HepG2 (cell line): ENCODE data around the gene OBI1. TPM values are rescaled to one million over a fixed set of nuclear protein-coding genes. Genes with fewer than 3 reads are reported as not detected.

ENCODE experiments used
- AGO1 ChIP-seq: fragments of 200-400 bp; formaldehyde crosslinking; IDR thresholded peaks from 2 replicates; pipeline ENCODE4 v1.6.1; 2017; ENCODE audit warnings: mild to moderate bottlenecking, low read depth, low read length, moderate library complexity; ENCODE audit not compliant: poor library complexity, severe bottlenecking
- BHLHE40 ChIP-seq: IDR thresholded peaks from 2 replicates; pipeline ENCODE4 v1.6.1; 2011; ENCODE audit warnings: low read length, improper control_type of control experiment
- CC2D1A ChIP-seq: sonication (generic); formaldehyde crosslinking; IDR thresholded peaks from 2 replicates; pipeline ENCODE4 v1.8.1; 2023; ENCODE audit warnings: mild to moderate bottlenecking, missing genetic modification reagents
- GATAD1 ChIP-seq: IDR thresholded peaks from 2 replicates; pipeline ENCODE4 v1.6.1; 2016; ENCODE audit warnings: missing genetic modification reagents, missing compliant biosample characterization
- JUN ChIP-seq: sonication (generic); formaldehyde crosslinking; IDR thresholded peaks from 2 replicates; pipeline ENCODE4 v1.4.0; 2020; ENCODE audit warnings: mild to moderate bottlenecking, missing genetic modification reagents
- KMT2B ChIP-seq: IDR thresholded peaks from 2 replicates; pipeline ENCODE4 v1.6.1; 2016; ENCODE audit warnings: missing genetic modification reagents, missing compliant biosample characterization
- NFYB ChIP-seq: sonication (generic); formaldehyde crosslinking; IDR thresholded peaks from 2 replicates; pipeline ENCODE4 v1.4.0; 2020; ENCODE audit warnings: missing genetic modification reagents
- PAF1 ChIP-seq: IDR thresholded peaks from 2 replicates; pipeline ENCODE4 v1.6.1; 2016; ENCODE audit warnings: missing genetic modification reagents, missing compliant biosample characterization
- POGZ ChIP-seq: sonication (generic); formaldehyde crosslinking; IDR thresholded peaks from 2 replicates; pipeline ENCODE4 v1.4.0; 2020; ENCODE audit warnings: mild to moderate bottlenecking, missing genetic modification reagents
- POLR2AphosphoS2 ChIP-seq: IDR thresholded peaks from 2 replicates; pipeline ENCODE4 v1.6.1; 2011; ENCODE audit warnings: low read depth, low read length, improper control_type of control experiment
- RELA ChIP-seq: sonication (generic); formaldehyde crosslinking; IDR thresholded peaks from 2 replicates; pipeline ENCODE4 v1.4.0; 2020; ENCODE audit warnings: missing genetic modification reagents
- SALL1 ChIP-seq: sonication (generic); formaldehyde crosslinking; IDR thresholded peaks from 2 replicates; pipeline ENCODE4 v1.8.0; 2022; ENCODE audit warnings: mild to moderate bottlenecking, missing genetic modification reagents
- SRY ChIP-seq: sonication (generic); formaldehyde crosslinking; IDR thresholded peaks from 2 replicates; pipeline ENCODE4 v1.8.0; 2022; ENCODE audit warnings: mild to moderate bottlenecking, missing genetic modification reagents
- TRIM22 ChIP-seq: fragments of 450-650 bp; IDR thresholded peaks from 2 replicates; pipeline ENCODE4 v1.6.1; 2017
- ZBTB20 ChIP-seq: sonication (generic); formaldehyde crosslinking; IDR thresholded peaks from 2 replicates; pipeline ENCODE4 v1.8.1; 2023; ENCODE audit warnings: missing genetic modification reagents, low read depth, mild to moderate bottlenecking, borderline replicate concordance
- ZBTB3 ChIP-seq: sonication (generic); formaldehyde crosslinking; IDR thresholded peaks from 2 replicates; pipeline ENCODE4 v1.4.0; 2020; ENCODE audit warnings: low read depth, mild to moderate bottlenecking, moderate library complexity, missing genetic modification reagents, borderline replicate concordance
- ZBTB46 ChIP-seq: sonication (generic); formaldehyde crosslinking; IDR thresholded peaks from 2 replicates; pipeline ENCODE4 v1.4.0; 2020; ENCODE audit warnings: mild to moderate bottlenecking, missing genetic modification reagents, borderline replicate concordance
- ZC3H13 ChIP-seq: sonication (generic); formaldehyde crosslinking; IDR thresholded peaks from 2 replicates; pipeline ENCODE4 v1.8.1; 2023; ENCODE audit warnings: mild to moderate bottlenecking, missing genetic modification reagents, moderate library complexity
- ZNF235 ChIP-seq: sonication (generic); formaldehyde crosslinking; IDR thresholded peaks from 2 replicates; pipeline ENCODE4 v1.8.1; 2023; ENCODE audit warnings: mild to moderate bottlenecking, missing genetic modification reagents, borderline replicate concordance
- ZNF275 ChIP-seq: sonication (generic); formaldehyde crosslinking; IDR thresholded peaks from 2 replicates; pipeline ENCODE4 v1.8.0; 2022; ENCODE audit warnings: missing genetic modification reagents, mild to moderate bottlenecking, inconsistent platforms, borderline replicate concordance
- ZNF451 ChIP-seq: sonication (generic); formaldehyde crosslinking; IDR thresholded peaks from 2 replicates; pipeline ENCODE4 v1.5.0; 2020; ENCODE audit warnings: mild to moderate bottlenecking, missing genetic modification reagents
- ZNF549 ChIP-seq: sonication (generic); formaldehyde crosslinking; IDR thresholded peaks from 2 replicates; pipeline ENCODE4 v1.5.0; 2020; ENCODE audit warnings: missing genetic modification reagents
- ZNF629 ChIP-seq: sonication (generic); formaldehyde crosslinking; conservative IDR thresholded peaks from 2 replicates; pipeline ENCODE4 v1.5.0; 2020; ENCODE audit warnings: missing genetic modification reagents
- ZNF788 ChIP-seq: sonication (generic); formaldehyde crosslinking; IDR thresholded peaks from 2 replicates; pipeline ENCODE4 v1.5.0; 2020; ENCODE audit warnings: mild to moderate bottlenecking, missing genetic modification reagents, borderline replicate concordance
- ZNF883 ChIP-seq: sonication (generic); formaldehyde crosslinking; IDR thresholded peaks from 2 replicates; pipeline ENCODE4 v1.5.1; 2020; ENCODE audit warnings: mild to moderate bottlenecking, missing genetic modification reagents; ENCODE audit errors: not compliant biosample characterization
- ZNF891 ChIP-seq: sonication (generic); formaldehyde crosslinking; IDR thresholded peaks from 2 replicates; pipeline ENCODE4 v1.5.0; 2020; ENCODE audit warnings: mild to moderate bottlenecking, missing genetic modification reagents
- ZSCAN22 ChIP-seq: sonication (generic); formaldehyde crosslinking; IDR thresholded peaks from 2 replicates; pipeline ENCODE4 v1.4.0; 2020; ENCODE audit warnings: mild to moderate bottlenecking, missing genetic modification reagents
- polyA plus RNA-seq, 8 experiments: library from polyadenylated mRNA; depleted of rRNA in 3 of 8; stranded (reverse) in 7 of 8; unstranded in 1 of 8; fragments of >200 nt; fragmentation: Illumina TruSeq in 4 of 8; extraction: Trizol in 4 of 8; gene quantifications; 2 replicates each; pipeline versions ENCODE4 v1.2.1 to v1.2.3, GENCODE V29; 2011 to 2016; ENCODE audit warnings: low read depth in 4 of 8, missing spikeins in 1 of 8, mixed read lengths in 1 of 8; ENCODE audit not compliant: insufficient read depth in 1 of 8
- total RNA-seq, 5 experiments: library from RNA; depleted of rRNA; stranded (reverse); fragments of >200 nt; fragmentation: Illumina TruSeq; extraction: Trizol; gene quantifications; 2 replicates each; pipeline ENCODE4 v1.2.3, GENCODE V29; 2016; ENCODE audit warnings: low read depth in 1 of 5

The OBI1 gene
- total and polyA plus RNA-seq, 2 of the 13 experiments (the other 11 are each of a cell fraction or from before 2014, with no cell fraction given): 7.8 to 23.5 TPM

- TF ChIP-seq TRIM22 (no peak), POGZ (CRISPR knock-in tag) (peak; percentile 83), ZC3H13 (CRISPR knock-in tag) (peak; percentile 70; the same call in 1 of the 2 replicates), ZNF629 (no peak), BHLHE40 (peak; percentile 90), POLR2AphosphoS2 (no peak), ZBTB20 (CRISPR knock-in tag) (peak; percentile 56; the same call in 1 of the 2 replicates), GATAD1 (CRISPR knock-in tag) (peak; percentile 93), AGO1 (no peak), ZNF788 (CRISPR knock-in tag) (no peak), JUN (CRISPR knock-in tag) (no peak), ZSCAN22 (CRISPR knock-in tag) (no peak), NFYB (CRISPR knock-in tag) (peak; percentile 63), ZNF275 (no peak; the same call in 1 of the 2 replicates), ZNF883 (CRISPR knock-in tag) (peak; percentile 53), SRY (0 out of 2 replicates have a peak, but pooled peaks have one; percentile 73), SALL1 (CRISPR knock-in tag) (peak; percentile 85), CC2D1A (no peak), RELA (CRISPR knock-in tag) (no peak), KMT2B (CRISPR knock-in tag) (peak; percentile 96), ZBTB3 (CRISPR knock-in tag) (no peak), PAF1 (no peak), ZNF549 (no peak), ZNF235 (peak; percentile 51; the same call in 1 of the 2 replicates), ZNF451 (CRISPR knock-in tag) (peak; percentile 70; the same call in 1 of the 2 replicates), ZNF891 (CRISPR knock-in tag) (peak; percentile 74), ZBTB46 (CRISPR knock-in tag) (no peak)
Observed at GRCh38 chr13:78658630-78659449, at the start of gene OBI1 (continued).
